Left ventricle myocardium inferior (tissue), 1 donor: ENCODE measurements around the gene INO80. TPM values are rescaled to one million over a fixed set of nuclear protein-coding genes. Genes with fewer than 3 reads are reported as not detected.
A peak's percentile ranks its signal among the peaks of the same experiment; 100 is the strongest.

Experiments used
- DNase-seq: peaks from one replicate; pipeline ENCODE4 v3.0.0-alpha.2; 2020
- H3K27ac ChIP-seq: fragments of 200-600 bp; replicated peaks from 2 replicates; pipeline ENCODE4 v1.8.0; 2021
- H3K27me3 ChIP-seq: fragments of 200-600 bp; 2 replicates; pipeline ENCODE4 v1.8.0; 2021; ENCODE audit warnings: low read depth
- H3K36me3 ChIP-seq: fragments of 200-600 bp; 2 replicates; pipeline ENCODE4 v1.8.0; 2021
- H3K4me1 ChIP-seq: fragments of 200-600 bp; 2 replicates; pipeline ENCODE4 v1.8.0; 2021
- H3K4me3 ChIP-seq: fragments of 200-600 bp; 2 replicates; pipeline ENCODE4 v1.8.0; 2021; ENCODE audit warnings: mild to moderate bottlenecking, moderate library complexity
- H3K9me3 ChIP-seq: fragments of 200-600 bp; replicated peaks from 2 replicates; pipeline ENCODE4 v1.8.0; 2021
- CTCF ChIP-seq: fragments of 200-600 bp; IDR thresholded peaks from 2 replicates; pipeline ENCODE4 v1.8.0; 2021; ENCODE audit warnings: antibody characterized with exemption, mild to moderate bottlenecking, borderline replicate concordance
- intact Hi-C: fragments of 100-400 bp; cut with micrococcal nuclease; formaldehyde crosslinking; loops from one replicate; pipeline ENCODE4 v1.11.0; 2022
- total RNA-seq: library from RNA; stranded (reverse); fragmentation: NEBNext Ultra II Directional; extraction: Animal tissue kit (Norgen Biotek cat#: 25700); gene quantifications from one replicate; pipeline ENCODE4 v1.2.1, GENCODE V29; 2021
- donor health status: DM: no; HTN: yes; CAD: no; lungs with severe emphysema.

INO80 gene
- total RNA-seq, 1 donor from 2014 or later: 8.6 TPM

GRCh38 chr15:40948706-40949473 is 167.2 kb downstream of the INO80 start:
- intact Hi-C loops: no loop called here

DNA sequence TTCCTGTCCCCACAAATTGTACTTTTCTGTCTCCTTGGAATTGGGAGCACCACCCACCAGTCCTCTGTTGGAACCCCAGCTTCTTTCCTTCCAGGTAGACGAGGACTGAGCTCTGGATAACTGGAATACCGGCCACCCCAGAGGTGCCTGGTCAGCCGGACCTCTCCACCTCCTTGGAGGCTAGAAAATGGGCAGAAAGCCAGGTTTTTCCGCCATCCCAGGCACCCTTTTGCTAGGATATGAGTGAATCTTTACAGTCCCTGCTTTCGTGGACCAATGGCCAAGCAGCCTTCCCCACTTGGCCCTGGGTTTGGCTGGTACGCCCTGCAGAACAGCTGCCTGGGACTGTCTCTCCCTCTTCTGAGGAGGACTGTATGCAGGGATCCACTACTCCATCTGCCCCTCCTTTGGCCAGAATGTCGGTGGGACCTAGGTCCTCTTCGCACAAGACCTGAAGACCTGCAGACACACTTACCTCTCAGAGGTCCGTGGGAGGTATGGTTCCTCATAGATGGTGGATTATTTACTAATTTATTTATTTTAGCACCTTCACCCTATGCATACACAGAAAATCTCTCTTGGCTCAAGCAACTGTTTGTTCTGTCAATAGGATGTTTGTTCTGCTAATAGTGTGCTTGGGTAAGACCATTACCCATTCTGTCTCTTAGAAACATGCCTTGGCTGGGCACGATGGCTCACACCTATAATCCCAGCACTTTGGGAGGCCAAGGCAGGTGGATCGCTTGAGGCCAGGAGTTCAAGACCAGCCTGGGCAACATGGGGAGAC is 171.4 kb downstream of the INO80 start:
- TF ChIP-seq CTCF: no peak
- DNase-seq: no peak
- H3K27me3 ChIP-seq: no peaks in the 10 kb centered on the region
- H3K4me1 ChIP-seq: peaks cover 42% of the 10 kb centered on the region
- H3K4me3 ChIP-seq: no peak overlapping the region
- H3K27ac ChIP-seq: no peak overlapping the region
- intact Hi-C loops: loop anchor here (5.0 kb wide), 1 partner anchor 37 kb away; no protein-coding TSS in a partner anchor
- H3K9me3 ChIP-seq: no peaks in the 10 kb centered on the region
- no peaks in the 10 kb centered on the region for H3K36me3 ChIP-seq

More at GRCh38 chr15:40948706-40949473, 167.2 kb downstream of the INO80 start:
- Histone ChIP-seq H3K27me3 (no peaks in the 10 kb centered on the region), H3K9me3 (no peaks in the 10 kb centered on the region), H3K4me1 (peaks cover 30% of the 10 kb centered on the region), H3K27ac (no peak overlapping the region), H3K4me3 (no peak overlapping the region), H3K36me3 (no peaks in the 10 kb centered on the region)
- DNase-seq: no peak
- TF ChIP-seq CTCF: no peak

DNA sequence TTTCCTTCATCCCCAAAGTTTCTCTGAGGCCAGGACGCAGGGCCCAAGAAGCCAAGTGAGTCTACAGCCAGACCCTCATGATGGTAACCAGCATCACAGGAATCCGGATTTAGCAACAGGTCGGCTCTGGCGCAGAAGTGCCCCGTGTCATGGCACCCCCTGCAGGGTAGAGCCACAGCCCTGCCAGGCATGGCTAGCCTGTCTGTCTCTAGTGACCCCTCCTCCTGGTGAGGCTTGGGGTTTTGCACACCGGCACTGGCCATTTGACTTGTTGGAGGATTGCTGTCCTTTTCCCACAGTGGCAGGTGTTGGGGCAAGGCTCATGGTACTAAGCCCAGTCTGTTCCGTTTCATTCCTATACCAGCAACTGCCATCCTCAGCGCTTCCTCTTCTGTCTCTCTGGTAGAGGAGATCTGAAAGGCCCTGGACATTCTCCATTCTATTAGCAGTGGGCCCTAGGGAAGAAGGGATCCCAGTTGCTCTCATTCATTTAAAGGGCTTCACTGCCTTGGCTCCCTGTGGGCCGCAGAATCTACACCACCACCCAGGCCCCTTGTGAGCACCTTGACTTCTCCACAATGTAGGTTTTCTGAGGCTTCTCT is 172.2 kb downstream of the INO80 start:
- no peak for TF ChIP-seq CTCF
- H3K27ac ChIP-seq: no peak overlapping the region
- intact Hi-C loops: loop anchor here (5.0 kb wide), 1 partner anchor 37 kb away; no protein-coding TSS in a partner anchor

GRCh38 chr15:40942878-40943277 is 173.2 kb downstream of the INO80 start:
- H3K27ac ChIP-seq: peak overlapping the region; percentile 92
- H3K27me3 ChIP-seq: no peaks in the 10 kb centered on the region
- intact Hi-C loops: loop anchor here (5.0 kb wide), 1 partner anchor 36 kb away; no protein-coding TSS in a partner anchor
- H3K9me3 ChIP-seq: no peaks in the 10 kb centered on the region
- no peak for DNase-seq
- H3K4me3 ChIP-seq: peak overlapping the region; percentile 77
- peaks cover 49% of the 10 kb centered on the region for H3K4me1 ChIP-seq
- no peaks in the 10 kb centered on the region for H3K36me3 ChIP-seq
- TF ChIP-seq CTCF: no peak

More for the DNA sequence above, 172.2 kb downstream of the INO80 start:
- DNase-seq: no peak
- Histone ChIP-seq H3K4me1 (peaks cover 41% of the 10 kb centered on the region), H3K4me3 (no peak overlapping the region), H3K36me3 (no peaks in the 10 kb centered on the region), H3K9me3 (no peaks in the 10 kb centered on the region), H3K27me3 (no peaks in the 10 kb centered on the region)

- intact Hi-C loops: loop anchor here (5.0 kb wide), 1 partner anchor 35 kb away; no protein-coding TSS in a partner anchor
- Histone ChIP-seq H3K4me3 (peak overlapping the region; percentile 77), H3K4me1 (peaks cover 54% of the 10 kb centered on the region), H3K27me3 (no peaks in the 10 kb centered on the region), H3K36me3 (no peaks in the 10 kb centered on the region), H3K27ac (peak overlapping the region; percentile 92), H3K9me3 (no peaks in the 10 kb centered on the region)
- no peak for TF ChIP-seq CTCF
- no peak for DNase-seq
These were observed 173.7 kb downstream of the INO80 start for GRCh38 chr15:40942337-40942854.
